ENCODE data around the gene SCUBE1.

The SCUBE1 gene

DNA sequence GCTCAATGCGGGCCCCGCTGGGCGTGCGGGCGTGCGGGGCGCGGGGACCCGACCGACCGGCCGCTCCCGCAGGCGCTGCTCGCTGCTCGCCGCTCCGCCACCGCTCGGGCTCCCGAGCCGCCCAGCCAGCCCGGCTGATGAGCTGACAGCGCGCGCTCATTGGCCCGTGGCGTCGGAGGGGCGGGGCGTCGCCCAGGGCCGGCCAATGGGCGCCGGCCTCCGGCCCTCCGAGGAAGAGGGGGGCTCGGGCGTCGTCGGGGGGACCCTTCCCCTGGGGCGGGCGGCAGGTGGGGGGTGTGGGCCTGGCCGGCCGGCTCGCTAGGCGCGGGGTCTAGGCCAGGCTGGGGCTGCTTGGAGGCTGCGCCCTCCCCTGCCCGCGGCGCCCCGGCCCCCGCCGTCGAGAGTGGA, at the start of gene SCUBE1:
Gene SCUBE1, minus strand, starts transcription at position 111 of the 408 bp plus-strand sequence. CDS start 111 bp downstream, outside the sequence.
- DNase-seq (ENCODE audit: low spot score) = no peak
- TF ChIP-seq, protein P1, sequence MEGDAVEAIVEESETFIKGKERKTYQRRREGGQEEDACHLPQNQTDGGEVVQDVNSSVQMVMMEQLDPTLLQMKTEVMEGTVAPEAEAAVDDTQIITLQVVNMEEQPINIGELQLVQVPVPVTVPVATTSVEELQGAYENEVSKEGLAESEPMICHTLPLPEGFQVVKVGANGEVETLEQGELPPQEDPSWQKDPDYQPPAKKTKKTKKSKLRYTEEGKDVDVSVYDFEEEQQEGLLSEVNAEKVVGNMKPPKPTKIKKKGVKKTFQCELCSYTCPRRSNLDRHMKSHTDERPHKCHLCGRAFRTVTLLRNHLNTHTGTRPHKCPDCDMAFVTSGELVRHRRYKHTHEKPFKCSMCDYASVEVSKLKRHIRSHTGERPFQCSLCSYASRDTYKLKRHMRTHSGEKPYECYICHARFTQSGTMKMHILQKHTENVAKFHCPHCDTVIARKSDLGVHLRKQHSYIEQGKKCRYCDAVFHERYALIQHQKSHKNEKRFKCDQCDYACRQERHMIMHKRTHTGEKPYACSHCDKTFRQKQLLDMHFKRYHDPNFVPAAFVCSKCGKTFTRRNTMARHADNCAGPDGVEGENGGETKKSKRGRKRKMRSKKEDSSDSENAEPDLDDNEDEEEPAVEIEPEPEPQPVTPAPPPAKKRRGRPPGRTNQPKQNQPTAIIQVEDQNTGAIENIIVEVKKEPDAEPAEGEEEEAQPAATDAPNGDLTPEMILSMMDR (IDR thresholded peaks at IDR 0.05) = no peak
- Histone ChIP-seq H3K27ac (no peak within 1 kb of the TSS), H3K4me3 (peak within 1 kb of the TSS; percentile 60)

DNA sequence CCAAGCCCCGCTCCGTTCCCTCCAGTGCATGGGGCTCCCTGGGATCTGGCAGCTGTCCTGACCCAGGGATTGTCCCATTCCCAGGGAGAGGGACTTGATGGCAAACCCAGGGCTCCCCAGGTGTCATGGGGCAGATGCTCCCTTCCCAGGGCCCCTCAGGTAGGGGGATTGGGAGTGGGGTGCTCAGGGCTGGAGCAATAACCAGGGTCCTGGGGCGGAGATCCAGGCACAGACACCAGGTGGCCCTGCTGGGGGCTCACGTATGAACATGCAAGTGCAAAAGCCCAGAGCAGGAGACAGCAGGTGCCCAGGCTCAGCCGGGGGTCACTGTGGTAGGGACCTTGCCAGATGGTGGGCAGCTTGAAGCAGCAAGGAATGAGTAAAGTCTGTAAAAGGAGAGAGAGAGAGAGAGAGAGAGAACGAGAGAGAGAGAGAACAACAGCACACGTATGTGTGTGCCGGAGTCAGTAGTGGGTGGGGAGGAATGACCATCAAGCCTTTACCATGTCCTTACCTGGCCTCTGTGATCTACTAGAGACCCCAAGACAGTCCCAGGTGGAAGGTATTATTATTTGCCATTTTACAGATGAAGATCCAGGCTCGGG, 49.3 kb upstream of the SCUBE1 start:
- TF ChIP-seq, protein P1 (IDR thresholded peaks at IDR 0.05) = no peak
- Histone ChIP-seq H3K4me3 (no peak overlapping the region), H3K27ac (no peak overlapping the region)
- no peak for DNase-seq (ENCODE audit: low spot score)

DNA sequence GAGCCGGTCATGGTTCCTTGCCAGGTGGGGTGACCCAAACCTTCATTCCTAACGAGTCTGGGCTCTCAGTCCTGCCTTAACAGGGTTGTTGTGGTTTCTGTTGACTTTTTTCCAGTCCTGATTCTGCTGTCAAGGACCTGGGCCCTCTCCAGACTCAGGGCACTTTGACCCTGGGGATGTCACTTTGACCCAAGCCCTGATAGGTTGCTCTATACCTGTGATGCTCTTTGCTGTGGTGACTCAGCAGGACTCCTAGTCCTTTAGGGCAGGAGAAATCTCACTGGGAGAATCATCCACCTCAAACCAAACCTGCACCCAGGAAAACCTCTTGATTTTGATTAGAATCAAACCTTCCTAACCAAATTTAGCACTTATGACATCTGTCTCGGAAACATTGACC, 48.1 kb upstream of the SCUBE1 start:
- DNase-seq (ENCODE audit: low spot score) = no peak
- Histone ChIP-seq H3K4me3 (no peak overlapping the region), H3K27ac (no peak overlapping the region)
- TF ChIP-seq, protein P1 (IDR thresholded peaks at IDR 0.05) = no peak

DNA sequence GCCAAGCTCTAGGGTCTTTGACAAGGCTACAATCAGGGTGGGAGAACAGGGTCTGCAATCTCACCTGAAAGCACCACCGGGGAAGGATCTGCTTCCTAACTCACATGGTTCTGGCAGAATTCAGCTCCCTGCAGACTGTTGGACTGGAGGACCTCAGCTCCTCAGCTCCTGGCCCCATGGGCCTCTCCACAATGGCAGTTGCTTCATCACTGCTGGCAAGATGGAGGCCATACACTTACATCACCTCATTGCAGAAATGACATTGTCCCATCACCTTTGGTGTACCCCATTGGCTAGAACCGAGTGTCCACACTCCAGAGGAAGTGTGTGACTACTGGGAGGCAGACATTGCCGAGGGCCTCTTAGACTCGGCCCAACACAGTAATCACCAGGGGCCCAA, 47.7 kb upstream of the SCUBE1 start:
- TF ChIP-seq, protein P1 (IDR thresholded peaks at IDR 0.05) = no peak
- DNase-seq (ENCODE audit: low spot score) = no peak
- H3K27ac ChIP-seq = no peak overlapping the region
- no peak overlapping the region for H3K4me3 ChIP-seq

DNA sequence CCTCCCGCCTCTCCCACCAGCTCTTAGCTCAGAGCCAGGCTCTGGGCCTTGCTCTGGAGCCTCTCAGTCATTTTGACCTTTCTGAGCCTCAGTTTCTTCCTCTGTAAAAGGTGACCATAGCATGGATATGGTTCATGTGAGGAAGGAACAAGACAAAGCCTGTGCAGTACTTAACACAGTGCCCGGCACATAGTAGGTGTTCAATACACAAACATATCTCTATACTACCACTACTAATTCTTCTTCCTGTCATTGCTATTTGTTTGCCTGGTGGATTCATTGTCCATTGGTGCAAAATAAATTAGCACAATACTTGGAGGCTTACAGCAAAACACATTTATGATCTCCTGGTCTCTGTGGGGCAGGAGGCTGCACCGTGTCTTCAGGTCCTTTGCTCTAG, 47.0 kb upstream of the SCUBE1 start:
- DNase-seq (ENCODE audit: low spot score) = no peak
- TF ChIP-seq, protein P1 (IDR thresholded peaks at IDR 0.05) = no peak
- no peak overlapping the region for H3K4me3 ChIP-seq
- no peak overlapping the region for H3K27ac ChIP-seq

DNA sequence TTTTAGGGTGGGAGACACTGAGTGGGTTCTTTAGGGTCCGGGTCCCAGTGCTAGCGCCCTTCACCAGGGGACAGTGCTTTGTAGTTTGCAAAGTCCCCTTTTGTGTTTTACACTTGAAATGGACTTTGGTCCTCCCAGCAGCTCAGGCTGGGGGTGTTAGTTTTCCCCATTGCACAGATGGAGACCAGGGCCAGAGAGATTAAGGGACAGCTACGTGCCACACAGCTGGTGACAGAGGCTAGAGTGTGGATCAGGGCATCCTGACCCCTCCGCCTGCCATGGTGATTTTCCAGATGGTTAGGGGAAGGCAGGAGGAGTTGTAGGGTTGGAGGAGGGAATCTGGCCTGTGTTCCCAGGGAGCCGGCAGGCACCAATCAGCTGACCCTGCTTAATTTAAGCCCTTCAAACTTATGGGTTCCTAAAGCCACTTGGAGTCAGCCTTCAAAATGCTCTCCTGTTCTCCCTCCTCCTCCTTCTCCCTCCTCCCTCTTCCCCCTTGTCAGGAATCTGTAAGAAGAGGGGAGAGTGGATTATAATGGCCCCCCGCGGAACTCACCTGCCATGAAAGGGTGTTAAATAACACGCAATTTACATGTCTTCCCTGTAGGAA, 46.2 kb upstream of the SCUBE1 start:
- TF ChIP-seq, protein P1 (IDR thresholded peaks at IDR 0.05) = no peak
- no peak for DNase-seq (ENCODE audit: low spot score)
- Histone ChIP-seq H3K4me3 (no peak overlapping the region), H3K27ac (no peak overlapping the region)

DNA sequence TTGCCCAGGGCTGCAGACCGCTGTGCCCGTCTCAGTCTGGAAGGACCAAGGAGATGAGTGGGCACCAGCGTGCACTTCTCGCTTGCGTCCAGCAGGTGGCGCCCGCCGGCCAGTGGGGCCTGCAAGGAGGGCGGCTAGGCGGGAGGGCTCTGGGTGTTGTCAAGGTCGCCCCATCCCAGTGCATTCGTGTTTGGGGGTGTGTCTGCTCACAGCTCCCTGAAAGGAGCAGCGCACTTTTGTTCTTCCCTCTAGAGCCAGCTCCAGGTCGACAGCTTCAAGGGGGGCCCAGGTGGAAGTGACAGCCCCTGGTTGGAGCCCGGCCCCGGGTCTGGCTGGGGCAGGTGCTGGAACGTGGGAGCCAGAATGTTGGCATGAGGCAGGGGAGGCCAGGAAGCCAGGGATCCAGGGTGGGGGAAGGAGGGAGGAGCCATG, 45.3 kb upstream of the SCUBE1 start:
- H3K4me3 ChIP-seq = no peak overlapping the region
- H3K27ac ChIP-seq = no peak overlapping the region
- TF ChIP-seq, protein P1 (IDR thresholded peaks at IDR 0.05) = peak; percentile 93
- no peak for DNase-seq (ENCODE audit: low spot score)

Measured in coronary artery (tissue), 2 donors.